Breast epithelium (tissue), 3 donors: ENCODE data around the gene MASP2.

Experiments
- CTCF ChIP-seq, 3 donors: fragments of 450-650 bp; IDR thresholded peaks; one replicate each; pipeline ENCODE4 v1.5.1; 2016 to 2017; ENCODE audit warnings: antibody characterized with exemption in 3 of 3, mild to moderate bottlenecking in 3 of 3, moderate library complexity in 3 of 3
- POLR2A ChIP-seq: fragments of 450-650 bp; IDR thresholded peaks from one replicate; pipeline ENCODE4 v1.6.1; 2016; ENCODE audit warnings: antibody characterized with exemption, mild to moderate bottlenecking, moderate library complexity
- POLR2AphosphoS5 ChIP-seq, 3 donors: sonication (generic); formaldehyde crosslinking; IDR thresholded peaks; one replicate each; pipeline ENCODE4 v1.6.1; 2017; ENCODE audit warnings: antibody characterized with exemption in 3 of 3

GRCh38 chr1:11024874-11025203, 22.2 kb downstream of the MASP2 start:
- no peak for TF ChIP-seq CTCF (IDR thresholded peaks at IDR 0.05)
- TF ChIP-seq POLR2A, result no peak
- TF ChIP-seq POLR2AphosphoS5 (IDR thresholded peaks at IDR 0.05), result no peak
